NK-92 (cell line): Measurements from ENCODE around the gene CXCR3.
"Not testable (repeated sequence)": the region's sequence is repeated elsewhere in the genome, so short reads cannot be mapped to it uniquely, and the experiment has no call there.

Experiments
- DNase-seq: peaks from one replicate; lab custom pipeline; 2025; ENCODE audit not compliant: unreplicated experiment; lab: John Stamatoyannopoulos, UW

Gene CXCR3

GRCh38 chrX:71611736-71612135 lies 6.6 kb downstream of the CXCR3 start:
- DNase-seq, result not testable (repeated sequence)

GRCh38 chrX:71609095-71609750 lies 9.1 kb downstream of the CXCR3 start:
- no peak for DNase-seq

GRCh38 chrX:71607488-71607887 lies 10.8 kb downstream of the CXCR3 start:
- no peak for DNase-seq

- DNase-seq, result no peak
Measured at GRCh38 chrX:71606536-71607216, 11.6 kb downstream of the CXCR3 start.

GRCh38 chrX:71604796-71605568 lies 13.3 kb downstream of the CXCR3 start:
- DNase-seq, result no peak

- DNase-seq, result no peak
Measured at GRCh38 chrX:71604141-71604540, 14.2 kb downstream of the CXCR3 start.

- no peak for DNase-seq
Measured at GRCh38 chrX:71603618-71604017, 14.7 kb downstream of the CXCR3 start.

- no peak for DNase-seq
Measured at GRCh38 chrX:71599965-71600364, 18.3 kb downstream of the CXCR3 start.

GRCh38 chrX:71593210-71593609 lies 25.1 kb downstream of the CXCR3 start:
- not testable (repeated sequence) for DNase-seq

- no peak for DNase-seq
Measured at GRCh38 chrX:71586929-71587328, 31.4 kb downstream of the CXCR3 start.

- DNase-seq, result no peak
Measured at GRCh38 chrX:71581210-71581609, 37.1 kb downstream of the CXCR3 start.

GRCh38 chrX:71579990-71580380 lies 38.3 kb downstream of the CXCR3 start:
- no peak for DNase-seq

GRCh38 chrX:71579136-71579989 lies 38.9 kb downstream of the CXCR3 start:
- no peak for DNase-seq

- no peak for DNase-seq
Measured at GRCh38 chrX:71578253-71579135, 39.8 kb downstream of the CXCR3 start, which contains the start of gene GCNA. TSS of gene GCNA (plus strand) at chrX:71578437. CDS start at chrX:71580822, 2,385 bp downstream.

- DNase-seq, result no peak
Measured at GRCh38 chrX:71577682-71578081, 40.6 kb downstream of the CXCR3 start.

GRCh38 chrX:71573590-71573989 lies 44.7 kb downstream of the CXCR3 start:
- DNase-seq, result no peak

- DNase-seq, result not testable (repeated sequence)
Measured at GRCh38 chrX:71571390-71571789, 46.9 kb downstream of the CXCR3 start.
